GM12864 (cell line): ENCODE data around the gene USP10.

Experiments used
- DNase-seq: peaks from one replicate; pipeline ENCODE4 v3.0.0-alpha.2; 2011; ENCODE audit warnings: low read depth
- H3K4me3 ChIP-seq: 2 replicates; pipeline ENCODE4 v1.5.1; 2011; ENCODE audit warnings: mild to moderate bottlenecking, low read depth, low read length, control low read depth
- TF ChIP-seq, protein P1 (sequence below): IDR thresholded peaks from 2 replicates; pipeline ENCODE4 v1.5.1; 2011; ENCODE audit warnings: low read depth, mild to moderate bottlenecking, moderate library complexity, low read length, control low read depth, inconsistent platforms; ENCODE audit errors: missing control alignments

Gene USP10

DNA sequence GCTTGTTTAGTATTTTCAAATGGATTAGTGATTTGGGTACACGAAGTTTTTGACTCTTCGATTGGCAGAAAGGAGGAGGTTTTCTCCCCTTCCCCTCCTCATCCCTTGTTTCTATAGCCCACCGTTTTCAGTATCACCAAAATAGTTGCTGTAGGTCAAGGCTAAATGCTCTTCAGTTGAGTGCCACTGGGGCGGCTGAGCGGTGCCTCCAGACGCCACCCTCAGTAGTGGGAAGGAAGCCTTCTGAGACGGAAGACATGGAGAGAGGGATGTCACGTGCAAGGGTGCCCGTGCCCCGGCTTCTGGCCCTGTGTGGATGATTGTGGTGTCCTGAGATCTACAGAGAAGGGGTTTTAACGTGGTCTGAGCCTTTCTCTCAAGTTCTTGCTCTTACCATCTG, 80.3 kb downstream of the USP10 start:
- TF ChIP-seq, protein P1, sequence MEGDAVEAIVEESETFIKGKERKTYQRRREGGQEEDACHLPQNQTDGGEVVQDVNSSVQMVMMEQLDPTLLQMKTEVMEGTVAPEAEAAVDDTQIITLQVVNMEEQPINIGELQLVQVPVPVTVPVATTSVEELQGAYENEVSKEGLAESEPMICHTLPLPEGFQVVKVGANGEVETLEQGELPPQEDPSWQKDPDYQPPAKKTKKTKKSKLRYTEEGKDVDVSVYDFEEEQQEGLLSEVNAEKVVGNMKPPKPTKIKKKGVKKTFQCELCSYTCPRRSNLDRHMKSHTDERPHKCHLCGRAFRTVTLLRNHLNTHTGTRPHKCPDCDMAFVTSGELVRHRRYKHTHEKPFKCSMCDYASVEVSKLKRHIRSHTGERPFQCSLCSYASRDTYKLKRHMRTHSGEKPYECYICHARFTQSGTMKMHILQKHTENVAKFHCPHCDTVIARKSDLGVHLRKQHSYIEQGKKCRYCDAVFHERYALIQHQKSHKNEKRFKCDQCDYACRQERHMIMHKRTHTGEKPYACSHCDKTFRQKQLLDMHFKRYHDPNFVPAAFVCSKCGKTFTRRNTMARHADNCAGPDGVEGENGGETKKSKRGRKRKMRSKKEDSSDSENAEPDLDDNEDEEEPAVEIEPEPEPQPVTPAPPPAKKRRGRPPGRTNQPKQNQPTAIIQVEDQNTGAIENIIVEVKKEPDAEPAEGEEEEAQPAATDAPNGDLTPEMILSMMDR, result no peak
- no peak for DNase-seq
- H3K4me3 ChIP-seq, result no peak overlapping the region

DNA sequence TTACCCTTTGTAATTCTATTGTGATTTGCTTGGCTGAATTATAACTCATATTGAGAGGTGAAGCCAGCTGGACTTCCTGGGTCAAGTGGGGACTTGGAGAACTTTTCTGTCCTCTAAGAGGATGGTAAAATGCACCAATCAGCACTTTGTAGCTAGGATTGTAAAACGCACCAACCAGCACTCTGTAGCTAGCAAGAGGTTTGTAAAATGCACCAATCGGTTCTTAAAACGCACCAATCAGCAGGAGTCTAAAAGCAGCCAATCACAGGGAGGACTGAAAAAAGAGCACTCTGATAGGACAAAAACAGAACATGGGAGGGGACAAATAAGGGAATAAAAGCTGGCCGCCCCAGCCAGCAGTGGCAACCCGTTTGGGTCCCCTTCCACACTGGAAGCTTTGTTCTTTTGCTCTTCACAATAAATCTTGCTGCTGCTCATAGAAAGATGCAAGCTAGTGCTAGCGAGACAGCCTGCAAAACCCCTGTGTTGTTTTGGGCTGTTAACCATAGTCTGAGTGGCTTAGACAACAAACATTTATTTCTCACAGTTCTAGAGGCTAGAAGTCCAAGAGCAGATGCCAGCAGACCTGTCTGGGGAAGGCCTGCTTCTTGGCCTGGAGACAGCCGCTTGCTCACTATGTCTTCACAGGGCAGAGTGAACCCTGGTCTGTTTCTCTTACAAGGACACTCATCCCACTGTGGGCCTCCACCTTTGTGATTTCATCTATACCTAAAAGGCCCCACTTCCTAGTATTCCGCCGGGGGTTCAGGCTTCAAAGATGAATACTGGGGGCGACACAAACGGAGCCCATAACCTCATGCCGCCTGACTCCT, 81.0 kb downstream of the USP10 start:
- TF ChIP-seq, protein P1, result no peak
- DNase-seq, result no peak

DNA sequence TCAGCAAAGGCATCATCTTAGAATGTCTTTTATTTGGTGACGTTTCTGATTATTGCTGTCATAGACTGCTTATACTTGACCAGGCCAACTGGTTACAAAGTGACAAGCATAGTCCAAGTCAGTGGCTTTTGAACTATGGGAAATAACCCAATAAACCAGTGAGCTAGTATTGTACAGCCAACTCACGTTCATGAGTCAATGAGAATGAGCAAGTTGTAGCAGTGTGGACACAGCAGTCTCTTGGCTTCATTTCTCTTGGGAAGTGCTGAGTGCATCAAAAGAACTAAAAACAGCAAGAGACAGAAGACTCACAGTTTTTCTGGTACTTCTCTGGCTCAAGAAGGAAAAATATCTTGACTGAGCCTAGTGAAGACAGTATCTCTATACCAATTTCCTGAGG, 83.0 kb downstream of the USP10 start:
- H3K4me3 ChIP-seq, result no peak overlapping the region
- DNase-seq, result no peak
- TF ChIP-seq, protein P1, result no peak

More for the DNA sequence above, 81.0 kb downstream of the USP10 start:
- no peak overlapping the region for H3K4me3 ChIP-seq

DNA sequence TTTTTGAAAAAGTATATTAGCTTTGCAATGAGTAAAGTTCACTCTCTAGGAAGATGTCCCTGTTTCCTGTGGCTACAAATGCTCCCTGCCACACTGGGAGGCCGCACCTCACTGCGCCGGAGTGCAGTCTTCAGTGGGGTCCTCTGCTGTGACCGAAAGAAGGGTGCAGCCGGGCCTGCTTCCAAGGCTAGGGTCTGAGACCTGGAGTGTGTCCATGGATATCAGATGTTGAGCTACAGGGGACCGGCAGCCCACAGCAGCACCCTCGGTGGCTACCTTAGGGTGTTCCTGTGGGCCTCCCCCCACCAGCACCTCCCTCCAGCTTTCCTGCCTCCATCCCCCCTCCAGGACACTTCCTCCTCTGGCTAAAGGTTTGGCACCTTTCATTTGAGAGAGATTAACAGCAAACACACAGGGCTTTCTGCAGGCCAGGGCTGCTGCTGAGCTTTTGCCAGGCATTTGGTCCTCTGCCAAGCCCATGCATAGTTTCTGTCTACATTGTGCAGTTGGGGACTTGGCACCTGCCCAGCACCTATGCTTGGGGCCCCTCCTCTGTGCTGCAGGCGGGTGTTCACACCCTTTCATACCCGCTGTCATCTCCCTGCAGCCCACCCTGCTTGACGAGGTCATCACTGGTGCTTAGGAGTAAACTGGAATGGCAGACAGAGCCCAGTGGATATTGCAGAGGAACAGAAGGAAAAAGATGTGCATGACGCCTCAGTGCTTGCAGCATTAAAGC, 86.2 kb downstream of the USP10 start:
- TF ChIP-seq, protein P1, result no peak
- DNase-seq, result no peak

DNA sequence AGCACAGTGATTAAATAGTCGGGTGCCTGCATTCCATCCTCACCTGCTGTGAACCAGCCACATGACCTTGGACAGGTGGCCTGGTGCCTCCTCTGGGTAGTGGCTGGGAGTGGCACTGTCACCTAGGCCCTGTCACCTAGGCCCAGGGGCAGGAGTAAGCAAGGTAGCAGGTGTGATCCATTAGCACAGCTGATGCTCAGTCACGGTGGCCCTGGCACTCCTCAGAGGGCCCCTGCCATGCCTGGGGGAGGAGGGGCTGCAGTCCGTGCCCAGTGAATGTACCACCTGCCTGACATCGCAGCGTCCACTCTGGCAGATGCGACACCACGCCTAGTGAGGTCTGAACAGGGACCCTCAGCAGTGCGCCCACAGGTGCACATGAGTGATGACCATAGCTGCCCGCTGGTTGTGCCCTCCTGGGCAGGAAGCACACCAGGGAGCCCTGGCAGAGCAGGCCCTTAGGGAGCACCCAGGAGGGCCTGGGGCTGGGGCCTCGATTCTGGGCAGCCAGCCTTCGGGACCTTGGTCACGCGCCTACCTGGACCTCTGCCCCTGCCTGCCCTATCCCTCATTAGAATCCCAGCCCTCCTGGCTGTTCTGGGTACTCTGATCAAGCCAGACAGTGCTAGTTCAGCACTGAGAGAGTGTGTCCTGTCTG, 86.9 kb downstream of the USP10 start:
- TF ChIP-seq, protein P1, result no peak
- no peak for DNase-seq
- no peak overlapping the region for H3K4me3 ChIP-seq

More for the DNA sequence above, 86.2 kb downstream of the USP10 start:
- no peak overlapping the region for H3K4me3 ChIP-seq

DNA sequence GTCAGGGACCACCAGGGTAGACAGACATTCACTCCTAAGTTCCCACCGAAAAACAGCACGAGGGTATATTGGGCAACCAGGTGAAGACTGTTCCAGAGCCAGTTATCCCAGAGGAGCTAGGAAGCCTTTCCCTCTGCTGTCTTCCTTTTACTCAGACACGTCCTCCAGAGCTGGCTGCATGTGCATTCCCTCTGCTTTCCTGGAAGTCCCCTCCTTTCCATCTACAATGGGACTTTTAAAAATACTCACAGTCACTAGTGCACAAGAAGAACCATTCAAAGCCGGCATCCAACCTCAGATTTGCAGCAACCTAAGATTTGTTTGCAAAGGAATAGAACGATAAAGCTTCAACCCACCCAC, 87.4 kb downstream of the USP10 start:
- TF ChIP-seq, protein P1, result no peak
- DNase-seq, result no peak
- no peak overlapping the region for H3K4me3 ChIP-seq
